ENCODE data around the gene MAPT. TPM values are rescaled to one million over a fixed set of nuclear protein-coding genes. Genes with fewer than 3 reads are reported as not detected.

MAPT gene
- total RNA-seq, 4 donors from 2014 or later = 4.2 to 11.1 (median 7.3) TPM

- intact Hi-C loops (cut with DNase I) = no loop called here
- WGBS = 100% methylated on average over 2 of the region's 2 CpGs
- no peaks in the 10 kb centered on the region for H3K4me1 ChIP-seq
- H3K27me3 ChIP-seq = no peaks in the 10 kb centered on the region
- no peaks in the 10 kb centered on the region for H3K36me3 ChIP-seq
- no peaks in the 10 kb centered on the region for H3K9me3 ChIP-seq
- no peak overlapping the region for H3K4me3 ChIP-seq
- no peak overlapping the region for H3K27ac ChIP-seq (replicated peaks in 1 of 4)
- TF ChIP-seq CTCF (IDR thresholded peaks at IDR 0.05) = no peak
- no peak for TF ChIP-seq POLR2A (IDR thresholded peaks at IDR 0.05; ENCODE audit: low read depth)
- no peak for TF ChIP-seq POLR2AphosphoS5 (IDR thresholded peaks at IDR 0.05)
- TF ChIP-seq EP300 (IDR thresholded peaks at IDR 0.05) = no peak
- DNase-seq (ENCODE audit: extremely low spot score) = no peak
These were observed 23.9 kb downstream of the MAPT start for GRCh38 chr17:45918241-45918745.

- Histone ChIP-seq H3K4me3 (no peak overlapping the region), H3K36me3 (no peaks in the 10 kb centered on the region), H3K27ac (replicated peaks in 1 of 4) (no peak overlapping the region), H3K9me3 (no peaks in the 10 kb centered on the region), H3K27me3 (no peaks in the 10 kb centered on the region), H3K4me1 (no peaks in the 10 kb centered on the region)
- intact Hi-C loops (cut with DNase I) = no loop called here
- DNase-seq (ENCODE audit: extremely low spot score) = no peak
- no peak for TF ChIP-seq CTCF (IDR thresholded peaks at IDR 0.05)
- TF ChIP-seq POLR2AphosphoS5 (IDR thresholded peaks at IDR 0.05) = no peak
- TF ChIP-seq POLR2A (IDR thresholded peaks at IDR 0.05; ENCODE audit: low read depth) = no peak
- no peak for TF ChIP-seq EP300 (IDR thresholded peaks at IDR 0.05)
- 74% methylated on average over 12 of the region's 15 CpGs for WGBS
These were observed 24.8 kb downstream of the MAPT start for GRCh38 chr17:45919136-45919535.

- Histone ChIP-seq H3K4me3 (no peak overlapping the region), H3K9me3 (no peaks in the 10 kb centered on the region), H3K27ac (replicated peaks in 1 of 4) (no peak overlapping the region), H3K36me3 (no peaks in the 10 kb centered on the region), H3K4me1 (no peaks in the 10 kb centered on the region), H3K27me3 (no peaks in the 10 kb centered on the region)
- no peak for TF ChIP-seq EP300 (IDR thresholded peaks at IDR 0.05)
- DNase-seq (ENCODE audit: extremely low spot score) = no peak
- intact Hi-C loops (cut with DNase I) = no loop called here
- 92% methylated on average over 8 of the region's 9 CpGs for WGBS
These were observed 25.7 kb downstream of the MAPT start for GRCh38 chr17:45920083-45920482.

- H3K27me3 ChIP-seq = no peaks in the 10 kb centered on the region
- 78% methylated on average over 7 of the region's 7 CpGs for WGBS
- no peak for DNase-seq (ENCODE audit: extremely low spot score)
These were observed 29.3 kb downstream of the MAPT start for GRCh38 chr17:45923511-45924268.

GRCh38 chr17:45924332-45924820, 30.0 kb downstream of the MAPT start:
- WGBS = 85% methylated on average over 8 of the region's 10 CpGs
- Histone ChIP-seq H3K27me3 (no peaks in the 10 kb centered on the region), H3K27ac (replicated peaks in 1 of 4) (no peak overlapping the region), H3K4me3 (no peak overlapping the region), H3K4me1 (no peaks in the 10 kb centered on the region), H3K36me3 (no peaks in the 10 kb centered on the region), H3K9me3 (peaks cover 0 to 15% (median 11%) of the 10 kb centered on the region in 4 donors)
- TF ChIP-seq POLR2AphosphoS5 (IDR thresholded peaks at IDR 0.05) (no peak), CTCF (IDR thresholded peaks at IDR 0.05) (no peak), EP300 (IDR thresholded peaks at IDR 0.05) (no peak)
- no peak for DNase-seq (ENCODE audit: extremely low spot score)
- intact Hi-C loops (cut with DNase I) = no loop called here

More at GRCh38 chr17:45923511-45924268, 29.3 kb downstream of the MAPT start:
- intact Hi-C loops (cut with DNase I) = no loop called here
- no peak overlapping the region for H3K27ac ChIP-seq (replicated peaks in 1 of 4)
- H3K9me3 ChIP-seq = peaks cover 0 to 9% (median 8%) of the 10 kb centered on the region in 4 donors
- no peaks in the 10 kb centered on the region for H3K4me1 ChIP-seq
- H3K36me3 ChIP-seq = no peaks in the 10 kb centered on the region
- no peak for TF ChIP-seq POLR2AphosphoS5 (IDR thresholded peaks at IDR 0.05)
- H3K4me3 ChIP-seq = no peak overlapping the region
